ENCODE measurements around the gene WDR41. TPM values are rescaled to one million over a fixed set of nuclear protein-coding genes. Genes with fewer than 3 reads are reported as not detected.

Gene WDR41
- total RNA-seq, 1 donor from 2014 or later, result 66.2 TPM

- no peak for DNase-seq (ENCODE audit: low read depth)
- TF ChIP-seq, protein P1, sequence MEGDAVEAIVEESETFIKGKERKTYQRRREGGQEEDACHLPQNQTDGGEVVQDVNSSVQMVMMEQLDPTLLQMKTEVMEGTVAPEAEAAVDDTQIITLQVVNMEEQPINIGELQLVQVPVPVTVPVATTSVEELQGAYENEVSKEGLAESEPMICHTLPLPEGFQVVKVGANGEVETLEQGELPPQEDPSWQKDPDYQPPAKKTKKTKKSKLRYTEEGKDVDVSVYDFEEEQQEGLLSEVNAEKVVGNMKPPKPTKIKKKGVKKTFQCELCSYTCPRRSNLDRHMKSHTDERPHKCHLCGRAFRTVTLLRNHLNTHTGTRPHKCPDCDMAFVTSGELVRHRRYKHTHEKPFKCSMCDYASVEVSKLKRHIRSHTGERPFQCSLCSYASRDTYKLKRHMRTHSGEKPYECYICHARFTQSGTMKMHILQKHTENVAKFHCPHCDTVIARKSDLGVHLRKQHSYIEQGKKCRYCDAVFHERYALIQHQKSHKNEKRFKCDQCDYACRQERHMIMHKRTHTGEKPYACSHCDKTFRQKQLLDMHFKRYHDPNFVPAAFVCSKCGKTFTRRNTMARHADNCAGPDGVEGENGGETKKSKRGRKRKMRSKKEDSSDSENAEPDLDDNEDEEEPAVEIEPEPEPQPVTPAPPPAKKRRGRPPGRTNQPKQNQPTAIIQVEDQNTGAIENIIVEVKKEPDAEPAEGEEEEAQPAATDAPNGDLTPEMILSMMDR (conservative IDR thresholded peaks at IDR 0.05; ENCODE audit: low read depth, low read length), result no peak
Measured at GRCh38 chr5:77428526-77428925, 63.6 kb downstream of the WDR41 start.

GRCh38 chr5:77427998-77428397 lies 64.1 kb downstream of the WDR41 start:
- H3K4me3 ChIP-seq (ENCODE audit: low read depth, low read length), result no peak overlapping the region
- TF ChIP-seq, protein P1 (conservative IDR thresholded peaks at IDR 0.05; ENCODE audit: low read depth, low read length), result no peak
- DNase-seq (ENCODE audit: low read depth), result no peak

More at GRCh38 chr5:77428526-77428925, 63.6 kb downstream of the WDR41 start:
- no peak overlapping the region for H3K4me3 ChIP-seq (ENCODE audit: low read depth, low read length)

DNA sequence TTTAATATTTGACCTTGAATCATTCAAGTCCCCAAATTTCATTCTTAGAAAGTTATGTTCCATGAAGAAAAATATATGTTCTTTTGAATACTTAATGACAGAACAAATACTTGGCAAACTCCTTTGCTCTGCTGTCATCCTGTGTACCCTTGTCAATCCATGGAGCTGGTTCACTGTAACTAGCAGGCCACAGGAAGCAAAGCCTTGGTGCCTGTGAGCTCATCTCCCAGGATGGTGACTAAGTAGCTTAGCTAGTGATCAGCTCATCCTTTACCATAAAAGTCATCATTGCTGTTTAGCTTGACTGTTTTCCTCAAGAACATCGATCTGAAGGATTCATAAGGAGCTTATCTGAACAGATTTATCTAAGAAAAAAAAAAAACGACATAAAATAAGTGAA lies 65.4 kb downstream of the WDR41 start:
- no peak overlapping the region for H3K4me3 ChIP-seq (ENCODE audit: low read depth, low read length)
- peak; percentile 16 for DNase-seq (ENCODE audit: low read depth)
- TF ChIP-seq, protein P1 (conservative IDR thresholded peaks at IDR 0.05; ENCODE audit: low read depth, low read length), result no peak

- DNase-seq (ENCODE audit: low read depth), result no peak
- H3K4me3 ChIP-seq (ENCODE audit: low read depth, low read length), result no peak overlapping the region
- TF ChIP-seq, protein P1 (conservative IDR thresholded peaks at IDR 0.05; ENCODE audit: low read depth, low read length), result no peak
Measured at GRCh38 chr5:77425998-77426659, 66.0 kb downstream of the WDR41 start.

- H3K4me3 ChIP-seq (ENCODE audit: low read depth, low read length), result no peak overlapping the region
- TF ChIP-seq, protein P1 (conservative IDR thresholded peaks at IDR 0.05; ENCODE audit: low read depth, low read length), result no peak
- DNase-seq (ENCODE audit: low read depth), result no peak
Measured at GRCh38 chr5:77425420-77425819, 66.7 kb downstream of the WDR41 start.

GRCh38 chr5:77424921-77425320 lies 67.2 kb downstream of the WDR41 start:
- TF ChIP-seq, protein P1 (conservative IDR thresholded peaks at IDR 0.05; ENCODE audit: low read depth, low read length), result no peak

More at GRCh38 chr5:77424921-77425320, 67.2 kb downstream of the WDR41 start:
- no peak overlapping the region for H3K4me3 ChIP-seq (ENCODE audit: low read depth, low read length)
- DNase-seq (ENCODE audit: low read depth), result no peak

Measured in epithelial cell of proximal tubule (primary cell).